Fibroblast of skin of back (primary cell): ENCODE data around the gene CD3E.

Experiments used
- DNase-seq: peaks from one replicate; pipeline ENCODE4 v3.0.0-alpha.2; 2013

The CD3E gene

DNA sequence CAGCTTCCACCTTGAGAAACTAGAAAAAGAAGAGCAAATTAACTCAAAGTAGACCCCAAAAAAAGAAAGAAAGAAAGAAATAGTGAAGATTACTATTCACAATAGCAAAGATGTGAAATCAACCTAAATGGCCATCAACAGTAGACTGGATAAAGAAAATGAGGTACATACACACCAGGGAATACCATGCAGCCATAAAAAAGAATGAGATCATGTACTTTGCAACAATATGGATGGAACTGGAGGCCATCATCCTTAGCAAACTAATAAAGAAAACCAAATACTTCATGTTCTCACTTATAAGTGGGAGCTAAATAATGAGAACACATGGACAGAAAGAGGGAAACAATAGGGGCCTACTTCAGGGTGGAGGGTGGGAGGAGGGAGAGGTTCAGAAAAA is 24.2 kb downstream of the CD3E start:
- DNase-seq = no peak

GRCh38 chr11:118334745-118335144 is 30.2 kb downstream of the CD3E start:
- no peak for DNase-seq

DNA sequence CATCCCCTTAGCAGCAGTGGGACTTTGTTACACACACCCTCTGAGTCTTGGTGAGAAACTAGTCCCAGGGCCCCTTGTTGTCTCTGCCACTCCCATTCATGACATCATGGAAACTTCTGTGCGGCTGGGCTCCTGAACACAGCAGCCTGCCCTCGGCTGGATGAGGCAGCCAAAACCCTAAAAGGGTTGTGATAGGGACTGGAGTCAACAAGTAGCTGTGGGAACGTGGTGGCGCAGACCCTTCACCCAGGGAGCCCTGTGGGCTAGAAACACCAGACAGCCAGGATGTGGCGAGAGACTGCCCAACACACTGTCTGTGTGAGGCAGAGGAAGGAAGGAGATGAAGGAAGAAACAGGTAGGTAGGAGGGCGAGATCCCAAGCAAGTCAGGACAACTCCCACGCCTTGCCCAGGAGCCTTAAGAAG is 34.1 kb downstream of the CD3E start:
- DNase-seq = no peak

DNA sequence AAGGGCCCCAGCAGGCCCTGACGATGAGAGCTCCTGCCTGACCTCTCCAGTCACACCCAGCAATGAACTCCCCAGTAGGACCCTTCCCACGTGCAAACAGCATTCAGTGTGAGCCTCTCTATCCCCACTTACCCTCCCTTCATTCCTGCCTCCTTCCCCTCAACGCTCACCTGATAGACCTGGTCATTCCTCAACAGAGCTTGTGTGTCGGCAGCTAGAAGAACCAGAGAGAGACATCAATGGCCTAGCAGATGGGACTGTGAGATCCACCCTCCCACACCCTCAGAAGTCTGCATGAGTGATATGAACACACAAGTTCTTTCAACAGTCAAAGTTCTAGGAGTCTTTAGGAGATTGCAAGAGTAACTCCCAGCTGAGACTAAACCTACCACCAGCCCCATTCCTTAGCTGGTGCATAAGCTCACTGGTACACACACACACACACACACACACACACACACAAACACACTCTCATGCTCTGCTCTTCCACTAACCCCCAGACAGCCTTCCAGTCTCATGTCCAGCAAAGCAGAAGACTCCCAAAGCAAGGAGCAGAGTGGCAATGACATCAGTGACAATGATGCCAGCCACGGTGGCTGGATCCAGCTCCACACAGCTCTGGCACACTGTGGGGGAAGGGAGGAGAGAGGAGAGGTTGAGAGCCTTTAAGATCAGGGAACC is 34.9 kb downstream of the CD3E start:
- no peak for DNase-seq

DNA sequence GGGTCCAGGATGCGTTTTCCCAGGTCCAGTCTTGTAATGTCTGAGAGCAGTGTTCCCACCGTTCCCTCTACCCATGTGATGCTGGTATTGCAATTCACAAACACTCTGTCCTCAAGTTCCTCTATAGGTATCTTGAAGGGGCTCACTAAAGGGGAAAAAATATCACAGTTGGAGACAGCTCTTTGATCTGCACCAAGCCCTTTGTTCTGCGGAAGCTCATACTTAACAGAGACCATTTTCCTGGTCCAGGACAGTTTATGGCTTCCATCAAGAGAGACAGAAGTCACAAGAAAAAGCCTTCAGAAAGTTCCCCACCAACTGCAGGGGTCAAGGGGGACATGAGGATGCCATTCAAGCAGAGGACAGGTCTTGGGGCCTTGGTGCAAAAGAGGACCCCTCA is 35.9 kb downstream of the CD3E start:
- no peak for DNase-seq

- DNase-seq = no peak
These were observed 36.7 kb downstream of the CD3E start for GRCh38 chr11:118341261-118341660.

GRCh38 chr11:118341815-118342489 is 37.4 kb downstream of the CD3E start:
- DNase-seq = no peak

- DNase-seq = no peak
These were observed 38.1 kb downstream of the CD3E start, which contains the start of gene CD3D for GRCh38 chr11:118342503-118343161. CD3D (minus strand) TSS chr11:118342705; CDS start chr11:118342607, 98 bp downstream.

GRCh38 chr11:118343248-118343647 is 38.7 kb downstream of the CD3E start:
- no peak for DNase-seq

DNA sequence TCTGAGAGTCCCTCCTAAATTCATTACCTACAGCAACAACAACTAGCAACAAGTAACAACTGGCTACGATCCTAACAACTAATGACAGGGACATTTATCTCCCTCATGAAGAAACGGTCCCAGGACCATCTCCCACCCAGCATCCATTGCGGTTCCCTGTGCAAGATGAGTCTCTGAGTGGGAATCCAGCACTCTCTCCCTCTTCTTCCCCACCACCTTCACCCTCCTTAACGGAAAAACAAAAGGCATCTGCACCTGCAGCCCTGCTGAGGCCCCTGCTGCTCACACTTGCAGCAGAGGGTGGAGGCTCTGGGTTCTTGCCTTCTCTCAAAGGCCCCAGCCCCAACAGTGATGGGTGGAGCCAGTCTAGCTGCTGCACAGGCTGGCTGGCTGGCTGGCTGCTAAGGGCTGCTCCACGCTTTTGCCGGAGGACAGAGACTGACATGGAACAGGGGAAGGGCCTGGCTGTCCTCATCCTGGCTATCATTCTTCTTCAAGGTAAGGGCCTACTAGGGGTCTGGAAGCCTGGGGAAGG is 39.5 kb downstream of the CD3E start, which contains the start of gene CD3G:
TSS of gene CD3G (plus strand) at position 364 of the 535 bp plus-strand sequence. CDS start at position 444, 80 bp downstream.
- DNase-seq = no peak

DNA sequence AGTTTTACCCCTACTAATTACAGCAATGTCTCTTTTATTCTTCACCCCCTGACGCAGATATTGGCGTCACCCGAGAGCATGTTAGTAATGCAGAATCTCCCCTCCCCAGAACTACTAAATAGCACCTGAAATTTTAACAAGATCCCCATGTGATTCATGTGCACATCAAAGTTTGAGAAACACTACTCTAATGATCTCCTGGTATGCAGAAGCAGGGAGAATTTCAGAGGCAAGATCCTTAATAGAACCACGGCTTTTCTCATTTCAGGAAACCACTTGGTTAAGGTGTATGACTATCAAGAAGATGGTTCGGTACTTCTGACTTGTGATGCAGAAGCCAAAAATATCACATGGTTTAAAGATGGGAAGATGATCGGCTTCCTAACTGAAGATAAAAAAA is 44.9 kb downstream of the CD3E start:
- no peak for DNase-seq

- DNase-seq = peak; percentile 24
These were observed 48.7 kb downstream of the CD3E start for GRCh38 chr11:118353084-118353710.

GRCh38 chr11:118358071-118358470 is 53.5 kb downstream of the CD3E start:
- no peak for DNase-seq

DNA sequence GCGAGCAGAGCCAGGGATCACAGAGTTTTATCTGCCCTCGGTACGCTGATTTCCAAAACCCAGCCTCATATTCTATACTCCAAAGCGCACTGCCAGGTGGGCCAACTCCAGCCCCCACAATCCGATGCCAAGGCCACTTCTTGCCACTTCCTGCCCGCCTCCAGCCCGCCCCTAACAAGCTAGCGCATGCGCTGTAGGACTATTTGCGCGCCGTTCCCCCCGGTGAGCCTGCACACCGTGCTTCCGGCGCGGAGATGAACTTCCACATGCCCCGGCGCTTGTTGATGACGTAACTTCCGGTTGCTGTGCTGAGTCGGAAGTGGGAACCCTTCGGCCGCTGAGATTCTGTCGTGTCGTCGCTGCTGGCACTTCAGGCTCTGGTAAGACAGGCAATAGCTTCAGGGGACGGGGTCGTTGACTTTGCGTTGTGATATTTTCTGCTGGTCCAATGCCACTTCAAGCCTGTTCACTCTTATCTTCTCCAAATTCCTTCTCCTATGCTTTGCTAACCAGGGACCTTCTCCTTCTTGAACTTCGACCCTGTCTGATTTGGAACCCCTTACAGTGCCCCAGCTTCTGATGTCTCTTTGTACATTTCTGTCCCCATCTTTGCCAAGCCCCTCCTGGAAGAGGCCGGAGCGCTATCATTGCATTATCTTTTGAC is 54.9 kb downstream of the CD3E start, which contains the start of gene UBE4A:
TSS of gene UBE4A (plus strand) at position 306 of the 664 bp plus-strand sequence. CDS start 5,481 bp downstream, outside the sequence.
- peak; percentile 94 for DNase-seq

DNA sequence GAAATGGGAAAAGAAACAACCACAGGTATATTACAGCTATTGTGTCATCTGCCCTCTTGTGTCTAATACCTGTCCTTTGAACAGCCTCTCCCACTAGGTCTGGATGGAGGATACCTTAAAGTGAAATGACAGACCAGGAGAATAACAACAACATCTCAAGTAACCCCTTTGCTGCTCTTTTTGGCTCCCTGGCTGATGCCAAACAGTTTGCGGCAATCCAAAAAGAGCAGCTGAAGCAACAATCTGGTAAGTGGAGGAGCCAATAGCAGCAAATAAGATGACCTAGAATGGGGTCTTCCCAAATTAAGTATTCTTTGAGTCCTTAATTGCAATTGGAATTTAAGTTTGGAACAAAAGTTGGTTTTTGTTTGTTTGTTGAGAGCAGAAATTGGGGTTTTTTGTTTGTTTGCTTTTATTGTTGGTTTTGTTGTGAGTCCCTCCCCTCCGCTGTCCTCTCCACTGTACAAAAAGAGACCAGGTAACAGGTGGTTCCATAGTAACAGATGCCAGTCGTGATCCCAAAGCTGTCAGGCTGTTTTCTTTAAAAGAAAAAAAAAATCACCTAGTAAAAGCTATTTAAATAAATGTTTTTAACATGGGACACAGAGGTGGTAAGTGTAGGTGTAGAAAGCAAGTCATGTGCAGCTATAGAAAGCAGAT is 60.6 kb downstream of the CD3E start:
- DNase-seq = no peak
